ENCODE results near the gene FAM89B. TPM values are rescaled to one million over a fixed set of nuclear protein-coding genes. Genes with fewer than 3 reads are reported as not detected.

Gene FAM89B
- total and polyA plus RNA-seq, 2 of the 8 experiments (the other 6 are each of a cell fraction or from before 2014, with no cell fraction given) = 15.8 to 32.4 TPM

DNA sequence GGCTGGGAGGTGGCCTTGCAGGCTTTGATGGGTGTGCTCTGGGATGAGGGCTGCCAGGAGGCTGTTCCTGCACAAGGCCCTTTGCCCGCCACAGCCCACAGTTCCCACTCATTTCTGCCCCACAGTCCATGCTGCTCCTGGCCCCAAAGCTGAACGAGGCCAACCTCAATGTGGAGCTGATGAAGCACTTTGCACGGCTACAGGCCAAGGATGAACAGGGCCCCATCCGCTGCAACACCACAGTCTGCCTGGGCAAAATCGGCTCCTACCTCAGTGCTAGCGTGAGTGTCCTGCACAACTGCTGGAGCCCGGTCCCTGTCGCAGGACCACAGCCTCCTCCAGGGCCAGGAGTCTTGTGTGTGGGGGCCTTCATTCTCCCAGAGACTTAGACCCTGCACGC is 37.2 kb upstream of the FAM89B start:
- CTCF ChIA-PET (ENCODE audit: partially characterized antibody) = interaction anchor here (1.5 kb wide), 2 partner anchors 11 to 17 kb away, joined by 3 to 4 read pairs; no protein-coding TSS in a partner anchor

More for the DNA sequence above, 37.2 kb upstream of the FAM89B start:
- Histone ChIP-seq H4K8ac (ENCODE audit: extremely low read depth, insufficient read depth, low read length) (no peak overlapping the region), H3K4me1 (replicated peaks in 1 of 4; ENCODE audit: control insufficient read depth in 3 of 4, insufficient read depth in 4 of 4, low read length in 3 of 4) (peaks cover 0 to 6% (median 1%) of the 10 kb centered on the region in 4 experiments; a peak in 5 of 7 replicates), H2BK15ac (ENCODE audit: low read length) (no peak overlapping the region), H3K4me2 (ENCODE audit: insufficient read depth in 1 of 2, low read depth in 2 of 2, low read length in 2 of 2) (no peak overlapping the region), H2BK120ac (replicated peaks; ENCODE audit: low read depth, low read length) (no peak overlapping the region), H3K9ac (replicated peaks in 1 of 4; ENCODE audit: extremely low read depth in 1 of 4, low read depth in 3 of 4, low read length in 3 of 4) (no peak overlapping the region), H3K18ac (ENCODE audit: extremely low read depth, low read length) (no peak overlapping the region), H3K36me3 (ENCODE audit: control insufficient read depth in 2 of 4, insufficient read depth in 4 of 4, low read length in 3 of 4) (peaks cover 6 to 20% (median 17%) of the 10 kb centered on the region in 4 experiments), H3K4me3 (ENCODE audit: extremely low read depth in 1 of 4, insufficient read depth in 2 of 4, low read depth in 3 of 4, low read length in 4 of 4) (no peak overlapping the region), H4K91ac (replicated peaks; ENCODE audit: insufficient read length, low read length) (no peak overlapping the region), H2AFZ (ENCODE audit: low read length) (no peak overlapping the region), H3K27me3 (replicated peaks in 1 of 4; ENCODE audit: control insufficient read depth in 3 of 4, extremely low read depth in 1 of 4, insufficient read depth in 3 of 4, low read length in 3 of 4) (peaks cover 0 to 20% (median 11%) of the 10 kb centered on the region in 4 experiments; a peak in 5 of 7 replicates), H3K4ac (replicated peaks; ENCODE audit: insufficient read length, low read depth, low read length) (no peak overlapping the region), H3K23me2 (ENCODE audit: low read depth, low read length) (peaks cover 10% of the 10 kb centered on the region), H3K14ac (ENCODE audit: insufficient read length) (no peak overlapping the region), H3K56ac (replicated peaks; ENCODE audit: insufficient read length, low read depth, low read length) (no peak overlapping the region), H3K79me1 (ENCODE audit: low read depth, low read length) (no peaks in the 10 kb centered on the region; the same call in 1 of the 2 replicates), H2AK5ac (ENCODE audit: low read depth, low read length) (no peak overlapping the region), H4K20me1 (replicated peaks in 1 of 2; ENCODE audit: control insufficient read depth in 1 of 2, insufficient read depth in 2 of 2, low read length in 2 of 2) (peaks cover 3 to 21% of the 10 kb centered on the region in 2 experiments), H3K27ac (ENCODE audit: low read depth, low read length) (no peak overlapping the region), H2BK20ac (ENCODE audit: low read length) (no peak overlapping the region), H3K9me3 (ENCODE audit: insufficient read depth in 2 of 2, low read depth in 1 of 2, low read length in 1 of 2) (no peaks in the 10 kb centered on the region), H3K79me2 (ENCODE audit: control insufficient read depth in 1 of 2, insufficient read depth in 2 of 2, low read length in 2 of 2) (no peaks in the 10 kb centered on the region), H2BK5ac (ENCODE audit: low read depth, low read length) (no peak overlapping the region), H2BK12ac (ENCODE audit: low read depth, low read length) (no peak overlapping the region), H4K5ac (ENCODE audit: insufficient read length, low read depth, low read length) (no peak overlapping the region), H3K23ac (ENCODE audit: insufficient read length) (no peak overlapping the region)
- POLR2A ChIA-PET (ENCODE audit: partially characterized antibody) = interaction anchor here (1.1 to 1.5 kb wide), 2 partner anchors 9 to 37 kb away, joined by 3 read pairs; partner anchors contain the start of gene MALAT1
- FAIRE-seq (no peak), DNase-seq (ENCODE audit: low read depth in 1 of 2, low spot score in 2 of 2) (no peak)
- TF ChIP-seq ASH2L (IDR thresholded peaks at IDR 0.05; ENCODE audit: low read length) = no peak
- TF ChIP-seq NANOG (IDR thresholded peaks at IDR 0.05; ENCODE audit: insufficient read depth, low read depth, low read length, poor library complexity, severe bottlenecking) = no peak
- TF ChIP-seq KDM1A (IDR thresholded peaks at IDR 0.05; ENCODE audit: borderline replicate concordance, low read length) = no peak
- TF ChIP-seq EP300 (IDR thresholded peaks at IDR 0.05; ENCODE audit: borderline replicate concordance in 1 of 2, low read depth in 2 of 2, low read length in 2 of 2) = no peak
- TF ChIP-seq SRF (IDR thresholded peaks at IDR 0.05; ENCODE audit: low read depth, low read length) = no peak
- TF ChIP-seq CTBP2 (IDR thresholded peaks at IDR 0.05; ENCODE audit: borderline replicate concordance, insufficient read depth, insufficient read length, low read length) = no peak
- no peak for TF ChIP-seq GABPA (IDR thresholded peaks at IDR 0.05; ENCODE audit: borderline replicate concordance, insufficient read depth, low read length)
- WGBS, 2 experiments (ENCODE audit: extremely low coverage in 1 of 2, insufficient coverage in 1 of 2, insufficient read length in 1 of 2, insufficient replicate concordance in 2 of 2, low coverage in 1 of 2, low lambda C conversion rate in 2 of 2, missing lambda C conversion rate in 1 of 2) = 91% methylated on average over 9 of the region's 9 CpGs; no CpG with 5 or more reads in 1 of the 2 experiments

All from H1 (cell line).